GM19455 (cell line): ENCODE measurements around the gene TEAD1.

Experiments used
- ATAC-seq: cut with Tn5 transposase; IDR thresholded peaks from one replicate; pipeline ENCODE4 v1.9.1; 2021; ENCODE audit not compliant: unreplicated experiment

The TEAD1 gene

GRCh38 chr11:12803086-12803826, 129.0 kb downstream of the TEAD1 start:
- no peak for ATAC-seq

DNA sequence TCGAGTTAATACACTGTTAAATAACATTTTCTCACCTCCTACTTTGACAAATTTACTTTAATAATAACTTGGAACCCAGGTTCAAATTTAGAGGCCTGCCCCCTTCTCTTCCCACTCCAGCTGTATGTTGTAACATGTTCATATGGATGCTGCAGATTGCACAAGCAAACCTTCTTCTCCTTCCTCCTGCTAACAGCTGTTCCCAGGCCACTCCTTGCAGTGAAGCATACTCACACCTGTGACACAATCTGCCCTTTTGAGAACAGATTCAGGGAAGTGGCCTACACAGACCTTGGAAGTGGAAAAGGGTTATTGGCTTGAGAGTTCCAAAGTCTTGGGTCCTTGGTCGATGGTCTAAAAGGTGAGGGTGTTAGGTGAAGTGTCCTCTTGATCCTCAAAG, 131.9 kb downstream of the TEAD1 start:
- no peak for ATAC-seq

GRCh38 chr11:12807621-12808020, 133.4 kb downstream of the TEAD1 start:
- ATAC-seq: no peak

DNA sequence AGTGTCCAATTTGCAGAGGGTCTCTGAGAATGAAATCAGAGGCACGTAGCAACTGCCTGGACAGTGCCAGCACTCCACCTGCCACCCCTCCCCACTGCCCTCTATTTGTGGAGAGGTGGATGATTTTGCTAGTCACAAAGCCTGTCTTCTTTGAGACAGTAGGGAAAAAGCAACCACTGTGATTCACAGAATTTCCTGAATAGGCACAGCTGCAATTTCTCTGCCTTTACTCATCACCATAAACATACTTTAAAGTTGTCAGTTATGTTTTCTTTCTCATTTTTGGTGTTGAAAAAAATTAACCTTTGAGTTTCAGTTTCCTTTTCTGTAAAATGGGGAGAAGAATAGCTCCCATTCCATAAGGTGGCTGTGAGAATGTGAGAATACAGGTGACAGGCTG, 134.3 kb downstream of the TEAD1 start:
- no peak for ATAC-seq

DNA sequence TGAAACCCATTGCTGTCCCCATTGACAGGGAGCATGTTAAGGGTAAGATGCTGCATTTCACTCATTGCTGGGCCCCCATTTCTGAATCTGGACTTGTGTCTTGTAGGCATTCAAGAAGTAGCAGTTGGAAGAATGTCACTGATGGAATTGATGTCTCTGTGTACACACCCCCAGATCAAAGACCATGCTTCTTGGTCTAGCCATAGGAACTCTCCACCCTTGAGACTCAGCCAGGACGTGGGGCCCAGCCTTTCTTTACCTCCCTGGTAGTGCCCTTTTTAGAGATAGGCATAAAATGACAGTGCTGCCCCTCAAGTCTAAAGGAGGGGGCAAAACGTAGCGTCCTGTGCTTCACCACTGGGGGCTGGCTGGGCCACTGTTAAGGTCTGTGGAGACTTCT, 135.1 kb downstream of the TEAD1 start:
- ATAC-seq: no peak

DNA sequence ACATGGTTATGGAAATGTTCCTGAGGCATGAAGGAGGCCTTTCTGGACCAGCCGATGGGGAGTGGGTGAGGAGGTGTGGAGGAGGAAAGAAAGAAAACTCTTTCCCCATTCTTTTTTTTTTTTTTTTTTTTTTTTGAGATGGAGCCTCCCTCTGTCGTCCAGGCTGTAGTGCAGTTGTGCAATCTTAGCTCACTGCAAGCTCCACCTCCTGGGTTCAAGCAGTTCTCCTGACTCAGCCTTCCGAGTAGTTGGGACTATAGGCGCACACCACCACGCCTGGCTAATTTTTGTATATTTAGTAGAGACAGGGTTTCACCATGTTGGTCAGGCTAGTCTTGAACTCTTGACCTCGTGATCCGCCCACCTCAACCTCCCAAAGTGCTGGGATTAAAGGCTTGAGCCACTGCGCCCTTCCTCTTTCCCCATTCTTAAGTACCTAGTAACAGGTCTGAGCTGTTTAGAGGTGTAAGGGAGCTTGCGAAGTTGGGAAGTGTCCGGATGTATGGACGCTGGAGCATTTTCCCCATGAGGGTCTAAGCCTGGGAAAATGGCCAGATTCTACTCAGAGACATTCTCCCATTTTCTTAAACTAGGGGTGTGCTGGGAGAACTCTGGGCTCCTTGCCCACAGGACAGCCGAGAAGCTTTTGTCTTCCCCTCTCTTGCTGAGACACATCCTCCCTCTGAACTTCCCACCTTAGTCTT, 135.8 kb downstream of the TEAD1 start:
- no peak for ATAC-seq

GRCh38 chr11:12810568-12810894, 136.3 kb downstream of the TEAD1 start:
- ATAC-seq: no peak

DNA sequence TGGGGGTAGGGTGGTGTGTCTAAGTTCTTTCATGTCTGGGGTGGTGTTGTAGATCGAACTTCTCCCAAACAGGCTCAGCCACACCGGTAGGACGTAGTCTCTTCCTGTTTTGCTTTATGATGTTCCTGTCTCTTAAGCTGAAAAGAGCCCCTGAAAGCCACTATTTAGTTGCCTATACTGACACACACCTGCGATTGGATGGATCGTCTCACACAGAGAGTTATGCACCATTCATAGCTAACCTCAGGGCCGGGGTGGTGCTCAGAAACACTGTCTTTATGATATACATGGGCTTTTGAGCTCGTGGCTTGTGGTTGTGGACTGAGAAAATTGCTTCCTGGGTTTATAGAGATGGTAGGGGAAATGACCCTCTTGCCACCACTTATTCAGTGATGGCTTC, 137.6 kb downstream of the TEAD1 start:
- ATAC-seq: no peak

DNA sequence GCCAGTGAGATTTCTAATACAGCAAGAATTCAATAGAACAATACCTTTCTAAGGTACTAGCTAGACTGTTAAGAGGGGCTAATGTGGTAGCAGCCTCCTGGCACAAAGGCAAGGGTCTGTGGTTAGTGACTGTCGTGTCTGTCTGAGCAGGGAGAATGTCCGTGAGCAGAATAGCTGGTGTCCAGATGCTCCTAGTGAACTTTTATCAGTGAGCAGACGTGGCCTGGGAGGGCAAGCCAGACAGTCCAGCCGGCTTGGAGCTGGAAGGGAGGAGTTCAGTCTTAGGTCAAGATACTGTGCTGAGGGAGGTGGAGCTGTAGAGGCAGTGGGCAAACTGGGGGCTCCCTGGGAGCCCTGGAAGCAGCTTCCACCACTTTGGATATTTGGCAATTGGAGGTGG, 138.6 kb downstream of the TEAD1 start:
- no peak for ATAC-seq

- ATAC-seq: no peak
Measured at GRCh38 chr11:12813371-12814225, 139.4 kb downstream of the TEAD1 start.

- ATAC-seq: no peak
Measured at GRCh38 chr11:12815129-12815480, 140.9 kb downstream of the TEAD1 start.

DNA sequence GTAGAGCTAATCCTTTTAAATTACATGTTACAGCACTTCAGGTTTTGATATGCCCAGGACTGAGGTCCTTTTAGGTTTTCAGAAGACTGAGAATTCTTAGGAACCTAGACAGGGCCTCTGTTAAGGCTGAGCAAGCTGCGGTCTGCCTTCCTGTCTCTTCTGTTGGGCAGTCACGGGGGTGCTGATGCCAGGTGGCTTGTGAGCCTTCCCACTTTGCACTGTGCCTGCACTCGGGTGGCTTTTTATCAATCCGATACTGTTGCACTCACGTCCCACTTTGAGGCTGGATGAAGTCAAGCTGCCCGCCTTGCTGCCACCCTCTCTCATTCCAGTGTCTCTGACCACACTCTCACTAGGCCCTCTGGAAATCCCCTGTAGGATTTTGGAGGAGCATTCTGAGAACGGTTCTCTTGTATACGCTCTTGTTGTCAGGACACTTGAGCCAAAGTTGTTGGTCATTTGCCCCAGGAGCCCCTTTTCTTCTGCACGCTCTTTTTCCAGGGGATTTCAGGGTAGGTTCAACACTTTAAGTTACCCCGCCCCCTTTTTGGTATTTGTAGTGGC, 141.8 kb downstream of the TEAD1 start:
- no peak for ATAC-seq

DNA sequence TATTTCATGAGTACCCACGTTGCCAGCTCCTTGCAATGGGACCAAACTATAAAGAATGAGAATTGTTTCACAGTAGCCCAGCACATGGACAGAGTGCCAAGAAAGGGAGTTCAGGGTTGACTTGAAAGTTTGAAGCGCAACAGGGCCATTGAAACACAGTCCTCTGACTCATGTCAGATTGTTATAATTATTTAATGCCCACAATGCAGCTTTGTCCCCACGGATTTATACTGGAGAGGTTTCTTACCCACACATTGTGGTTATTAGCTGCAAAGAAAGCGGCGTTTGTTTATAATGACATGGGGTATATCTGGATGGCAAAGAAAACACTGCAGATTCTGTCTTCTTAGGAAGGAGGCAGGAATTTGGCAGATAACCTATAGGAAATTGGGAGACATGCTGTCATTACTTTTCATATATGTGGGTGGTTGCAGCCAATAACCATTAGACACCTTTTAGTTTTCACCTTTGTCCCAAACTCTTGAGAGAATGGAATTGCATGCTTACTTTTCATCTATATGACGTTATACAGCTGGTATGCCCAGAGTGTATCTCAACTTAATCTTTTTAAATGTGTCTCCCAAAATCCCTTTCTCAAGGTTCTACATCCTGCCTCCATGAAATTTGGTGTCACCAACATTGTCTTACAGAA, 143.6 kb downstream of the TEAD1 start:
- ATAC-seq: no peak

- ATAC-seq: no peak
Measured at GRCh38 chr11:12818333-12819015, 144.3 kb downstream of the TEAD1 start.

GRCh38 chr11:12822392-12823022, 148.3 kb downstream of the TEAD1 start:
- no peak for ATAC-seq

DNA sequence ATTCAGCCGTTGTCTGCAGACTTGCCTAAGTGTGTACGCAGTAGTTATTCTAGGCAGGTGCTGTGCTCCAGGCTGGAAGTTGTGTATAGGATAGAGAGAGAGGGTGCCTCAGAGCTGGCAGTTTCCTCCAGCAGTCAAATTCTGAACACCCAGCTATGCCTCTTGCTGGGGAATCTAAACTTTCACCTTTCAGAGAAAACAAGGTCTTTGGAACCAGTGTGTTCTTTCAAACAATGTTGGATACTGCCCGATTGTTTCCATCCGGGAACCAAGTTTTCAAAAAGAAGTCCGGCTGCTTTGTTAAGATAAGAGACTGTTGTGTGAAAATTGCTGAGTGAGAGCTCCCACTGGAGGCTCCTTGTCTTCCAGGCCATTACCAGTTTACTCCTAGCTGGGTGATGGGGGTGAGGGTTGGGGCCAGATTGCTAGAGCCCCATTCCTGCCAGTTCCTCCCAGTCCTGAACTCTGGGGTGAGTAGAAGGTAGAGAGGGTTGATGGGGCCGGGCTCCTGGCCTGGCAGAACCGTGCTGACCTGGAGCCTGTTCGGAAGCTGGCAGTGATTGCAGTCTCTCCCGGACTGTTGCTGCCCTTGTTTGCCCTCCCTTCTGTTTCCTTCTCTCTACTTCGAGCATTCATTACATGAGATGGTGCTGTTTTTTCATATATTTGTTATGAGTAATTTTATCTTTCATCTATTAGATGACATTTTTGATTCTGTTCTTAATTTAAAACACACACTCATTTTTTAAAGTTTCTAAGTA, 150.2 kb downstream of the TEAD1 start:
- ATAC-seq: no peak

DNA sequence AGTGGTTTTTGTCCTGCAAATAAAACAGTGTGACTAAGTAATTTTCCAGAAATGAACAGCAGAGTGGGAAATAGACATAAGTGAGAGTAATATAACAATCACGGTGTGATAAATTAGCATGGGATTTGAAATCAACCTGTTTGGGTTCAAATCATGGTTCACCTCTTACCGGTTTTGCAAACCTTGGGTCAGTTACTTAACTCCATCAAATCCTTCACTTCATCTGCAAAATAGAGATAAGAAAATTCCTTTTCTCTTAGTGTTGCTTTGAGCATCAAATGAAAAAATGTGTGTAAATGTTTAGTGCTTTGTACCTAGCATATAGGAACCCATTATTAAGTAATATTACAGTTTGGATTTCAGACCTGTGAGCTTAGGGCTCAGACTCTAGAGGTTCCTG, 152.2 kb downstream of the TEAD1 start:
- ATAC-seq: no peak

GRCh38 chr11:12827369-12827768, 153.1 kb downstream of the TEAD1 start:
- ATAC-seq: no peak
